ENCODE data around the gene CCDC93.

The CCDC93 gene

DNA sequence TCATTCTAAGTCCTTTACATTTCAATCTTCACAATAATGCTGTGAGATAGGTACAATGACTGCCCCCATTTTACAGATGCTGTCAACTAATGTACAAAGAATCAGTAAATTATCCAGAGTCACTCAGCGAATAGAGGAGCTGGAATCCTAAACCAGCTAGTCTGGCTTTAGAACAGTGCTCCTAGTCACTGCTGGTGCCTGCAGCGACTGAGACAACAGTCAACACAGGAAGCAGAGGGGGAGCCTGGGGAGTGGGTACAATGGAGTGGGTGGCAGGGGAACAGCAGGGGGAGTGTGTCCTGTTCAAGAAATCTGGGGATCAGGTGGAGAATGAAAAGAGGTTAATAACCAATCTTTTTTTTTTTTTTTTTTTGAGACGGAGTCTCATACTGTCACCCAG is 37.3 kb downstream of the CCDC93 start:
- Histone ChIP-seq H2BK15ac (ENCODE audit: low read depth, poor library complexity, severe bottlenecking) (no peak overlapping the region), H2AK5ac (ENCODE audit: low read length, severe bottlenecking) (no peak overlapping the region), H3K4me1 (ENCODE audit: control insufficient read depth, insufficient read depth, low read depth, low read length) (peaks cover 4% of the 10 kb centered on the region), H3K79me1 (replicated peaks; ENCODE audit: low read length, poor library complexity, severe bottlenecking) (peaks cover 29% of the 10 kb centered on the region), H3K9me3 (ENCODE audit: control insufficient read depth, low read length) (no peaks in the 10 kb centered on the region), H3K27ac (ENCODE audit: low read length, poor library complexity, severe bottlenecking) (no peak overlapping the region), H4K91ac (ENCODE audit: low read length) (no peak overlapping the region), H3K14ac (ENCODE audit: low read length in 2 of 2) (no peak overlapping the region), H3K18ac (ENCODE audit: low read depth in 1 of 2, low read length in 2 of 2) (no peak overlapping the region), H3K36me3 (ENCODE audit: control insufficient read depth in 1 of 2, insufficient read depth in 2 of 2, low read depth in 1 of 2, low read length in 2 of 2) (peaks cover 30 to 65% of the 10 kb centered on the region in 2 experiments), H2BK120ac (ENCODE audit: low read depth, low read length) (no peak overlapping the region), H3K27me3 (ENCODE audit: control insufficient read depth in 1 of 2, insufficient read depth in 1 of 2, low read length in 2 of 2) (no peaks in the 10 kb centered on the region), H2BK12ac (ENCODE audit: low read length in 2 of 2) (no peak overlapping the region), H3K9ac (ENCODE audit: low read length) (no peak overlapping the region), H4K8ac (ENCODE audit: low read length) (no peak overlapping the region), H3K23ac (ENCODE audit: low read length in 2 of 2) (no peak overlapping the region), H3K4me2 (ENCODE audit: low read length, poor library complexity, severe bottlenecking) (no peak overlapping the region), H3K4me3 (ENCODE audit: insufficient read depth in 1 of 2, low read depth in 1 of 2, low read length in 2 of 2) (no peak overlapping the region), H3K4ac (ENCODE audit: low read depth in 1 of 2, low read length in 2 of 2) (no peak overlapping the region), H2BK5ac (ENCODE audit: low read depth, low read length, poor library complexity, severe bottlenecking) (no peak overlapping the region), H2AFZ (ENCODE audit: low read depth, low read length) (no peak overlapping the region)
- no peak for DNase-seq
- 98% methylated on average over 2 of the region's 3 CpGs for WGBS

GRCh38 chr2:117973498-117974082 is 40.3 kb downstream of the CCDC93 start:
- no peaks in the 10 kb centered on the region for H3K27me3 ChIP-seq (ENCODE audit: control insufficient read depth in 1 of 2, insufficient read depth in 1 of 2, low read length in 2 of 2)
- H3K14ac ChIP-seq (ENCODE audit: low read length in 2 of 2) = no peak overlapping the region
- H3K4me3 ChIP-seq (ENCODE audit: insufficient read depth in 1 of 2, low read depth in 1 of 2, low read length in 2 of 2) = no peak overlapping the region
- H3K4ac ChIP-seq (ENCODE audit: low read depth in 1 of 2, low read length in 2 of 2) = no peak overlapping the region
- no peak overlapping the region for H2BK15ac ChIP-seq (ENCODE audit: low read depth, poor library complexity, severe bottlenecking)
- H3K9me3 ChIP-seq (ENCODE audit: control insufficient read depth, low read length) = no peaks in the 10 kb centered on the region
- no peak overlapping the region for H4K91ac ChIP-seq (ENCODE audit: low read length)
- H2BK12ac ChIP-seq (ENCODE audit: low read length in 2 of 2) = no peak overlapping the region
- DNase-seq = no peak
- H3K23ac ChIP-seq (ENCODE audit: low read length in 2 of 2) = no peak overlapping the region
- no peak overlapping the region for H2AFZ ChIP-seq (ENCODE audit: low read depth, low read length)
- no peak overlapping the region for H3K18ac ChIP-seq (ENCODE audit: low read depth in 1 of 2, low read length in 2 of 2)
- H3K4me1 ChIP-seq (ENCODE audit: control insufficient read depth, insufficient read depth, low read depth, low read length) = no peaks in the 10 kb centered on the region
- no peak overlapping the region for H2BK120ac ChIP-seq (ENCODE audit: low read depth, low read length)
- H3K9ac ChIP-seq (ENCODE audit: low read length) = no peak overlapping the region
- H3K36me3 ChIP-seq (ENCODE audit: control insufficient read depth in 1 of 2, insufficient read depth in 2 of 2, low read depth in 1 of 2, low read length in 2 of 2) = peaks cover 35 to 95% of the 10 kb centered on the region in 2 experiments
- peaks cover 27% of the 10 kb centered on the region for H3K79me1 ChIP-seq (replicated peaks; ENCODE audit: low read length, poor library complexity, severe bottlenecking)
- WGBS = 99% methylated on average over 9 of the region's 9 CpGs
- no peak overlapping the region for H3K27ac ChIP-seq (ENCODE audit: low read length, poor library complexity, severe bottlenecking)
- no peak overlapping the region for H4K8ac ChIP-seq (ENCODE audit: low read length)
- no peak overlapping the region for H3K4me2 ChIP-seq (ENCODE audit: low read length, poor library complexity, severe bottlenecking)
- H2BK5ac ChIP-seq (ENCODE audit: low read depth, low read length, poor library complexity, severe bottlenecking) = no peak overlapping the region
- H2AK5ac ChIP-seq (ENCODE audit: low read length, severe bottlenecking) = no peak overlapping the region

GRCh38 chr2:117972476-117973123 is 41.3 kb downstream of the CCDC93 start:
- H2BK15ac ChIP-seq (ENCODE audit: low read depth, poor library complexity, severe bottlenecking) = no peak overlapping the region
- H3K9me3 ChIP-seq (ENCODE audit: control insufficient read depth, low read length) = no peaks in the 10 kb centered on the region
- H3K27ac ChIP-seq (ENCODE audit: low read length, poor library complexity, severe bottlenecking) = no peak overlapping the region
- H3K4me3 ChIP-seq (ENCODE audit: insufficient read depth in 1 of 2, low read depth in 1 of 2, low read length in 2 of 2) = no peak overlapping the region
- no peaks in the 10 kb centered on the region for H3K27me3 ChIP-seq (ENCODE audit: control insufficient read depth in 1 of 2, insufficient read depth in 1 of 2, low read length in 2 of 2)
- DNase-seq = no peak
- no peak overlapping the region for H3K9ac ChIP-seq (ENCODE audit: low read length)
- 86% methylated on average over 5 of the region's 6 CpGs for WGBS
- H3K36me3 ChIP-seq (ENCODE audit: control insufficient read depth in 1 of 2, insufficient read depth in 2 of 2, low read depth in 1 of 2, low read length in 2 of 2) = peaks cover 33 to 96% of the 10 kb centered on the region in 2 experiments
- peaks cover 25% of the 10 kb centered on the region for H3K79me1 ChIP-seq (replicated peaks; ENCODE audit: low read length, poor library complexity, severe bottlenecking)
- no peak overlapping the region for H3K4ac ChIP-seq (ENCODE audit: low read depth in 1 of 2, low read length in 2 of 2)
- H3K4me2 ChIP-seq (ENCODE audit: low read length, poor library complexity, severe bottlenecking) = no peak overlapping the region
- H2BK5ac ChIP-seq (ENCODE audit: low read depth, low read length, poor library complexity, severe bottlenecking) = no peak overlapping the region
- H3K14ac ChIP-seq (ENCODE audit: low read length in 2 of 2) = no peak overlapping the region
- no peak overlapping the region for H2BK12ac ChIP-seq (ENCODE audit: low read length in 2 of 2)
- H4K8ac ChIP-seq (ENCODE audit: low read length) = no peak overlapping the region
- no peak overlapping the region for H3K23ac ChIP-seq (ENCODE audit: low read length in 2 of 2)
- H2AK5ac ChIP-seq (ENCODE audit: low read length, severe bottlenecking) = no peak overlapping the region
- H4K91ac ChIP-seq (ENCODE audit: low read length) = no peak overlapping the region
- no peak overlapping the region for H2BK120ac ChIP-seq (ENCODE audit: low read depth, low read length)
- no peak overlapping the region for H2AFZ ChIP-seq (ENCODE audit: low read depth, low read length)
- no peaks in the 10 kb centered on the region for H3K4me1 ChIP-seq (ENCODE audit: control insufficient read depth, insufficient read depth, low read depth, low read length)
- H3K18ac ChIP-seq (ENCODE audit: low read depth in 1 of 2, low read length in 2 of 2) = no peak overlapping the region

DNA sequence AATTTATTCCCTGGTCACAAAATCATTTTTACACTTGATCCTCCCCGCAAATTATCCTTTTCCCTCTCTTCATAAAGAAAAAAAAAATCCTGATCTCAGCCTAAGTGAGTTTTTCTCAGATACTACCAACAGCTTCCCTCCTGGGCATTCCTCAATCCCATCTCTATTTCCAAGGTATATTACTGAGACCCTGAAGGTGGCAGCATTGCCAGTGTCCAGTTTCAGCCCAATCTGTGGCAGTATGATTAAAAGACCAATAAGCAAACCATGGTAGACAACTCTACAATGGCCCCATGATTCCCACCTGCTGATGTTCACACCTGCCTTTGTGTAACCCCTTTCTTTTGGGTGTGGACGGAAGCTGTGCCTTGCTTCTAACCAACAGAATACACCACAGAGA is 45.1 kb downstream of the CCDC93 start:
- H3K14ac ChIP-seq (ENCODE audit: low read length in 2 of 2) = no peak overlapping the region
- H3K4ac ChIP-seq (ENCODE audit: low read depth in 1 of 2, low read length in 2 of 2) = no peak overlapping the region
- H3K4me3 ChIP-seq (ENCODE audit: insufficient read depth in 1 of 2, low read depth in 1 of 2, low read length in 2 of 2) = no peak overlapping the region
- no peaks in the 10 kb centered on the region for H3K4me1 ChIP-seq (ENCODE audit: control insufficient read depth, insufficient read depth, low read depth, low read length)
- no peak overlapping the region for H4K91ac ChIP-seq (ENCODE audit: low read length)
- peaks cover 18 to 87% of the 10 kb centered on the region in 2 experiments for H3K36me3 ChIP-seq (ENCODE audit: control insufficient read depth in 1 of 2, insufficient read depth in 2 of 2, low read depth in 1 of 2, low read length in 2 of 2)
- H2BK5ac ChIP-seq (ENCODE audit: low read depth, low read length, poor library complexity, severe bottlenecking) = no peak overlapping the region
- H3K4me2 ChIP-seq (ENCODE audit: low read length, poor library complexity, severe bottlenecking) = no peak overlapping the region
- H2AK5ac ChIP-seq (ENCODE audit: low read length, severe bottlenecking) = no peak overlapping the region
- peaks cover 23% of the 10 kb centered on the region for H3K79me1 ChIP-seq (replicated peaks; ENCODE audit: low read length, poor library complexity, severe bottlenecking)
- no peak overlapping the region for H3K27ac ChIP-seq (ENCODE audit: low read length, poor library complexity, severe bottlenecking)
- H2AFZ ChIP-seq (ENCODE audit: low read depth, low read length) = no peak overlapping the region
- H3K23ac ChIP-seq (ENCODE audit: low read length in 2 of 2) = no peak overlapping the region
- H3K18ac ChIP-seq (ENCODE audit: low read depth in 1 of 2, low read length in 2 of 2) = no peak overlapping the region
- H2BK12ac ChIP-seq (ENCODE audit: low read length in 2 of 2) = no peak overlapping the region
- no peak overlapping the region for H4K8ac ChIP-seq (ENCODE audit: low read length)
- H3K9me3 ChIP-seq (ENCODE audit: control insufficient read depth, low read length) = no peaks in the 10 kb centered on the region
- no peak overlapping the region for H2BK15ac ChIP-seq (ENCODE audit: low read depth, poor library complexity, severe bottlenecking)
- no peak for DNase-seq
- 100% methylated on average over 1 of the region's 2 CpGs for WGBS
- no peak overlapping the region for H2BK120ac ChIP-seq (ENCODE audit: low read depth, low read length)
- no peak overlapping the region for H3K9ac ChIP-seq (ENCODE audit: low read length)
- no peaks in the 10 kb centered on the region for H3K27me3 ChIP-seq (ENCODE audit: control insufficient read depth in 1 of 2, insufficient read depth in 1 of 2, low read length in 2 of 2)

All from mesenchymal stem cell (in vitro differentiated cells and primary cell).